Left lung (tissue), 10 donors: ENCODE data around the gene RAD23B. TPM values are rescaled to one million over a fixed set of nuclear protein-coding genes. Genes with fewer than 3 reads are reported as not detected.

ENCODE experiments used
- ATAC-seq: fragments of 200-7000 bp; cut with Tn5 transposase; one replicate; pipeline ENCODE4 v1.9.1; 2020; ENCODE audit warnings: moderate library complexity
- DNase-seq, 4 donors: peaks; one replicate each; pipeline ENCODE4 v3.0.0-alpha.2; 2013 to 2020
- H3K27ac ChIP-seq, 2 donors: fragments of 200-600 bp; sonication (generic) in 1 of 2; one replicate each; pipeline versions ENCODE4 v1.5.0 to v1.8.0; 2020 to 2021
- H3K27me3 ChIP-seq, 2 donors: fragments of 200-600 bp; sonication (generic) in 1 of 2; one replicate each; pipeline versions ENCODE4 v1.5.0 to v1.8.0; 2020 to 2021
- H3K36me3 ChIP-seq, 2 donors: fragments of 200-600 bp; sonication (generic) in 1 of 2; one replicate each; pipeline versions ENCODE4 v1.5.0 to v1.8.0; 2020 to 2021
- H3K4me1 ChIP-seq, 2 donors: fragments of 200-600 bp; one replicate each; pipeline ENCODE4 v1.8.0; 2021
- H3K4me3 ChIP-seq, 2 donors: fragments of 200-600 bp; sonication (generic) in 1 of 2; one replicate each; pipeline versions ENCODE4 v1.5.0 to v1.8.0; 2020 to 2021; ENCODE audit warnings: mild to moderate bottlenecking in 1 of 2
- H3K9me3 ChIP-seq, 2 donors: fragments of 200-600 bp; sonication (generic) in 1 of 2; one replicate each; pipeline versions ENCODE4 v1.5.0 to v1.8.0; 2020 to 2021
- intact Hi-C, 2 donors: fragments of 100-400 bp; cut with DNase I; formaldehyde crosslinking; loops; one replicate each; pipeline versions ENCODE4 v1.11.2 to v1.14.2; 2022
- polyA plus RNA-seq, 6 donors: library from polyadenylated mRNA; unstranded; fragments of 120-200 nt; gene quantifications; one replicate each; pipeline ENCODE4 v1.2.1, GENCODE V29; 2013; ENCODE audit not compliant: insufficient read length in 6 of 6
- total RNA-seq, 2 donors: library from RNA; stranded (reverse); fragmentation: NEBNext Ultra II Directional; extraction: Animal tissue kit (Norgen Biotek cat#: 25700); gene quantifications; one replicate each; pipeline ENCODE4 v1.2.1, GENCODE V29; 2021
- TF ChIP-seq, protein P1 (sequence below), 2 donors: fragments of 200-600 bp; sonication (generic) in 1 of 2; IDR thresholded peaks; one replicate each; pipeline versions ENCODE4 v1.5.0 to v1.8.0; 2021; ENCODE audit warnings: antibody characterized with exemption in 2 of 2
- donor health status: DM: no; HTN: yes; CAD: no.
- donor health status: DM: no; HTN: no; CAD: no.

The RAD23B gene
- total and polyA plus RNA-seq, 8 donors: 105 to 142 (median 114) TPM

DNA sequence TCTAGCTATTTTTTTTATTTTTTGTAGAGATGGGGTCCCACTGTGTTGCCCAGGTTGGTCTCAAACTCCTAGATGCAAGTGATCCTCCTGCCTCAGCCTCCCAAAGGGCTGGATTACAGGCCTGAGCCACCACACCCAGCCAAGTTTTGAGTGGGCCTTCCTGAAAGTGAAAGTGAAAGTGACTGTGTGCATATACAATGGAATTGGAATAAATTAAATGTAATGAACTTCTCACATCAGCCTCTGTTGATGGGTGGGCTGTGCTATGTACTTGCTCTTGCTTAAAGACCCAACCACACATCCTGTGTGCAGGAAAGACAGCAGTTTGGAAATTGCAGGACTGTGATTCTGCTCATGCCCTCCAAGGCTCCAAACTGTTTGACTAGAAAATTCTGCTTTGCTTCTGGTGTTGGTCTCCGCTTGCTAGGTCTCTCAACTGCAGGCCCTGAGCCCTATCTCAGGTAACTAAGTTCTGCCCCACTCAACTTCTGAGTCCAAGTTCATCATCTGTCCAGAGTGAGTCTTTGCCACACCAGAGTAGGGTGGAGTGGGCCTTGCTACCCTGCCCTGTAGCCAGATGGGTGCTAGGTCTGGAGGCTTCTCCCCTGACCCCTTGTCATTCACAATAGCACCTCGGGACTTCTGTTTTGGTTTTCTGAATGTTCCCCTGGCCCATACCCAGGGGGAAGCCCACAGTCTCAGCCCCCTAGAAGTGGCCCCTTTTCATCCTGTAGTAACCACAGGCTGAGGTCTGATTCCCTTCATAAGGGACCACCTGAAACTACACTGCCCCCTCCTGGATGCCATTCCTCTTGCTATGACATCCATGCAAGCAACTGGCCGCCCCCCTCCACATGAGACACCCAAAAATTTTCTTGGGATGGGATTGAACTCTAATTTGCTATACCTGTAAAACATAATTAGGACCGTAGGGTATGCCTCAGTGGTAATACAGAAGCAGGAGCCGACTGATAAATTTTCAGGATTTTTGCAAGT lies 36.5 kb upstream of the RAD23B start:
- DNase-seq (no peak), ATAC-seq (no peak)
- Histone ChIP-seq H3K36me3 (no peaks in the 10 kb centered on the region), H3K27ac (no peak overlapping the region), H3K27me3 (no peaks in the 10 kb centered on the region), H3K4me3 (no peak overlapping the region), H3K9me3 (no peaks in the 10 kb centered on the region), H3K4me1 (no peaks in the 10 kb centered on the region)
- intact Hi-C loops: loop anchor here in 1 of 2 donors (10.0 kb wide), 1 partner anchor 98 kb away; no protein-coding TSS in a partner anchor
- TF ChIP-seq, protein P1, sequence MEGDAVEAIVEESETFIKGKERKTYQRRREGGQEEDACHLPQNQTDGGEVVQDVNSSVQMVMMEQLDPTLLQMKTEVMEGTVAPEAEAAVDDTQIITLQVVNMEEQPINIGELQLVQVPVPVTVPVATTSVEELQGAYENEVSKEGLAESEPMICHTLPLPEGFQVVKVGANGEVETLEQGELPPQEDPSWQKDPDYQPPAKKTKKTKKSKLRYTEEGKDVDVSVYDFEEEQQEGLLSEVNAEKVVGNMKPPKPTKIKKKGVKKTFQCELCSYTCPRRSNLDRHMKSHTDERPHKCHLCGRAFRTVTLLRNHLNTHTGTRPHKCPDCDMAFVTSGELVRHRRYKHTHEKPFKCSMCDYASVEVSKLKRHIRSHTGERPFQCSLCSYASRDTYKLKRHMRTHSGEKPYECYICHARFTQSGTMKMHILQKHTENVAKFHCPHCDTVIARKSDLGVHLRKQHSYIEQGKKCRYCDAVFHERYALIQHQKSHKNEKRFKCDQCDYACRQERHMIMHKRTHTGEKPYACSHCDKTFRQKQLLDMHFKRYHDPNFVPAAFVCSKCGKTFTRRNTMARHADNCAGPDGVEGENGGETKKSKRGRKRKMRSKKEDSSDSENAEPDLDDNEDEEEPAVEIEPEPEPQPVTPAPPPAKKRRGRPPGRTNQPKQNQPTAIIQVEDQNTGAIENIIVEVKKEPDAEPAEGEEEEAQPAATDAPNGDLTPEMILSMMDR (IDR thresholded peaks at IDR 0.05): no peak

DNA sequence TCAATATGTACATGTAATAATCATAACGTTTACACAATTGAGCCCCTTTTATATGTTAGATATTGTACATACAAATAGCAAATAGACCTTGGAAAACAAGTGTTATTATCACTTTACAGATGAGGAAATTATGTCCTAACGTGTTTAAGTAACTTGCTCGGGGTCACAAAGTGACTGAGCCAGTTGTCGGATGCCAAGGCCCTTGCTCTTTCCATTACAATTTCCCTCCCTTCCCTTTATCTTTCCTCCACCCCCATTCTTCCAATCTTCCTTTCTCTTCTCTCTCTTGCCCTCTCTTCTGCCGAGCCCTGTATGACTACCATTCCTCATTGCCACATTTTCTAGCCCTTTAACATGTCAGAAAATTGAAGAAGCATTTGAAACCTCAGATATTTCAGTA lies 34.4 kb upstream of the RAD23B start:
- TF ChIP-seq, protein P1 (IDR thresholded peaks at IDR 0.05): no peak
- H3K27ac ChIP-seq: no peak overlapping the region
- intact Hi-C loops: loop anchor here in 1 of 2 donors (10.0 kb wide), 1 partner anchor 96 kb away; no protein-coding TSS in a partner anchor
- no peak overlapping the region for H3K4me3 ChIP-seq
- no peaks in the 10 kb centered on the region for H3K4me1 ChIP-seq
- H3K9me3 ChIP-seq: no peaks in the 10 kb centered on the region
- ATAC-seq (no peak), DNase-seq (no peak)
- no peaks in the 10 kb centered on the region for H3K36me3 ChIP-seq
- no peaks in the 10 kb centered on the region for H3K27me3 ChIP-seq

DNA sequence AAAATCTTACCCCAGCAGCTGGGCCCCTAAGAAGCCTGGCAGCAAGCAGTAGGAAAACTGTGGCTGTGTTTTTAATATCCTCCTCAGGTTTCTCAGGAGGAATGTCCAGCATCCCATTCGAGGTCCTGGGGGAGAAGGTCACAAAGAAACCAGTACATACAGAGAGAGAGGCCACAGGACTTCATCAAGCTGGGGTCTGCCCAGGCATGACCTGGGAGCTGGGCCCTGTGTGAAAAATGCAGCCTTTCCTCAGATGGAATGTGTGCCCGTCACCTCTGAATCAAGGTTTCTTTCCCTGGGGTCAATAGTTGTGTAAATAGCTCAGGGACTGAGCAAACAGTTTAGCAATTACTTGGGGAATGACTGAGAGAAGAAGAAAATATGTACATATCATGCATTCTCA lies 33.9 kb upstream of the RAD23B start:
- no peaks in the 10 kb centered on the region for H3K27me3 ChIP-seq
- no peaks in the 10 kb centered on the region for H3K4me1 ChIP-seq
- H3K27ac ChIP-seq: no peak overlapping the region
- ATAC-seq (peak; percentile 62), DNase-seq (no peak)
- H3K4me3 ChIP-seq: no peak overlapping the region
- no peaks in the 10 kb centered on the region for H3K36me3 ChIP-seq
- TF ChIP-seq, protein P1 (IDR thresholded peaks at IDR 0.05): no peak
- intact Hi-C loops: loop anchor here in 1 of 2 donors (10.0 kb wide), 1 partner anchor 96 kb away; no protein-coding TSS in a partner anchor
- H3K9me3 ChIP-seq: no peaks in the 10 kb centered on the region

GRCh38 chr9:107249665-107250285 lies 33.3 kb upstream of the RAD23B start:
- intact Hi-C loops: loop anchor here in 1 of 2 donors (10.0 kb wide), 1 partner anchor 95 kb away; no protein-coding TSS in a partner anchor
- TF ChIP-seq, protein P1 (IDR thresholded peaks at IDR 0.05): no peak
- Histone ChIP-seq H3K36me3 (no peaks in the 10 kb centered on the region), H3K4me1 (no peaks in the 10 kb centered on the region), H3K27me3 (no peaks in the 10 kb centered on the region), H3K27ac (no peak overlapping the region), H3K4me3 (no peak overlapping the region), H3K9me3 (no peaks in the 10 kb centered on the region)
- ATAC-seq (no peak), DNase-seq (no peak)
